Measurements from ENCODE around the gene ALG1L2.

GRCh38 chr3:130085881-130086280, 4.2 kb downstream of the ALG1L2 start:
- no peak for TF ChIP-seq EZH2 (IDR thresholded peaks at IDR 0.05; ENCODE audit: low read depth, low read length, severe bottlenecking)
- no peak for TF ChIP-seq KDM1A (IDR thresholded peaks at IDR 0.05; ENCODE audit: borderline replicate concordance, low read length)
- TF ChIP-seq RFX5 (IDR thresholded peaks at IDR 0.05; ENCODE audit: borderline replicate concordance, low read depth, low read length) = no peak
- TF ChIP-seq CTCF (IDR thresholded peaks at IDR 0.05; ENCODE audit: control extremely low read depth in 1 of 3, insufficient read depth in 1 of 3, low read depth in 1 of 3, low read length in 3 of 3) = no peak
- TF ChIP-seq SUZ12 (IDR thresholded peaks at IDR 0.05; ENCODE audit: low read length) = no peak
- TF ChIP-seq YY1 (IDR thresholded peaks at IDR 0.05; ENCODE audit: low read depth, low read length) = no peak
- no peak for TF ChIP-seq EP300 (IDR thresholded peaks at IDR 0.05; ENCODE audit: borderline replicate concordance in 1 of 2, low read depth in 2 of 2, low read length in 2 of 2)
- TF ChIP-seq CHD2 (IDR thresholded peaks at IDR 0.05; ENCODE audit: low read length) = no peak
- TF ChIP-seq RAD21 (IDR thresholded peaks at IDR 0.05 in 1 of 2, conservative IDR thresholded peaks at IDR 0.05 in 1 of 2; ENCODE audit: low read depth in 2 of 2, low read length in 2 of 2) = no peak
- no peak for TF ChIP-seq POLR2A (IDR thresholded peaks at IDR 0.05; ENCODE audit: control extremely low read depth in 1 of 2, low read depth in 2 of 2, low read length in 2 of 2)
- no peak for TF ChIP-seq KDM5A (IDR thresholded peaks at IDR 0.05; ENCODE audit: low read length)
